Activated T-cell treated with anti-CD3 and anti-CD28 coated beads, Interleukin-2, amount 50 U/mL, for 48 hours (primary cell): ENCODE results near the gene EEPD1.

ENCODE experiments used
- DNase-seq, 2 experiments: peaks; one replicate each; pipeline ENCODE4 v3.0.0-alpha.2; 2020

Gene EEPD1

DNA sequence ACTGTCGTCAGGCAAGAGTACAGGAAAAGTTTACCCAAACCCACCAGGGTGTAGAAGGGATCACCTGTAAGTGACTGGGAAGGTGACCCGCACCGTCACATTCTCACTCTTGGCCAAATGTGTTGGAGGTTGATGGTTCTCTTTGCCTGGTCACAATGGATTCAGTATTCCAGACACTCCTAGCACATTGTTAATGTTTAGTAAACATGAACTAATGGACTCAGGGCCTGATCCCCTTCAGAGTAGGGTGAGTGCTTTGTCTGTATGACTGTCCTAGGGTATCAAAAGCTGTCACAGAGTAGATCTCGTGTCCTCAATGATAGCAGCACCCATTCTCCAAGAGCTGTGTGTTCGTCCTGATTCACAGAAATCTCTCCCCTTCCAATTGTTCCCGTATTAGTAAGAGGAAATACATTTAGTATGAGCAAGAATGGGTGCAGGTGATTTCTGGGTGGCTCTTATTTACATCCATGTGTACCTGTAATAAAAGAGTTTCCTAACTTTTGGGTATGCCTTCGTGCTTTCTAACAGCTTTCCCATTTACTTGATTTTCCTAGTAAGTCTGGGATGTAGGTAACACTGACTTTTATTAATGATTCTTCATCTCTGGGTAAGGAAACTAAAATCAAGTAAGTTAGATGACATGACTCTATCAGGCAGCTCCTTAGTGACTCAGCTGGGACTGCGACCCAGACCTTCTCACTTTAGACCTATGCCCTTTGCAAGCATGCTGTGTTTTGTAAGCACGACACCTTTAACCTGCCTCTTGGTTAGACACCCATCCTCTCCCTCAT is 4.7 kb downstream of the EEPD1 start:
- DNase-seq: no peak

DNA sequence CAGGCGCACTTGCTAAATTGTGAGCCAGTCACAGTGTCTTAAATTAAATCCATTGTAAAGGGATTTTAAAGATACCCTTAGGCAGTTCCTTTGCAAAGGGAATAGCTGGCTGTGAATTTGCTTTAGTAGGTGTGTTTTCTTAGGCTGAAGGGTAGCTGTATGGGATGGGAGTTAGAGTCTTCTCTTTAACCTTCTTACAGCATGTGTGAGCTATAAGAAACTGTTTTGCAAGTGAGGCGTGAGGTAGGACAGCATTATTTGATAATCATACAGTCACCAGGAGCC is 5.2 kb downstream of the EEPD1 start:
- no peak for DNase-seq

- no peak for DNase-seq
These were observed 6.6 kb downstream of the EEPD1 start for GRCh38 chr7:36159618-36160017.

GRCh38 chr7:36160313-36160712 is 7.3 kb downstream of the EEPD1 start:
- no peak for DNase-seq

DNA sequence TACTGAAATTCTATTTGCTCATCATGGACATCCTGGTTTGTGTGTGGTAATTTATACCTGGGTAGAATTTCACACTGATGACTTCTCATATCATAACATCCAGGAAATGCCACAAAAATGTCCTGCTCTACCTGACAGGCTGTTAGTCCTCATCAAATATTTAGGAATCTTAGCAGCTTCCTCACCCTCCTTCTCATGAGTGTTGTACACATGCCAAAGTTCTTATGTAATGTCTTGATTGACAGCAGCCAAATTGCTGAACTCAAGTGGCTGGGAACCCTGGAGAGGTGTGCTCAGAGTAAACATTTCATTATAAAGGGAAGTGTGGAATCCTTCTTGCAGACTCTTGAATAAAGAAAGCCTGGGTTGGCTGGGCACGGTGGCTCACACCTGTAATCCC is 8.9 kb downstream of the EEPD1 start:
- DNase-seq: no peak

DNA sequence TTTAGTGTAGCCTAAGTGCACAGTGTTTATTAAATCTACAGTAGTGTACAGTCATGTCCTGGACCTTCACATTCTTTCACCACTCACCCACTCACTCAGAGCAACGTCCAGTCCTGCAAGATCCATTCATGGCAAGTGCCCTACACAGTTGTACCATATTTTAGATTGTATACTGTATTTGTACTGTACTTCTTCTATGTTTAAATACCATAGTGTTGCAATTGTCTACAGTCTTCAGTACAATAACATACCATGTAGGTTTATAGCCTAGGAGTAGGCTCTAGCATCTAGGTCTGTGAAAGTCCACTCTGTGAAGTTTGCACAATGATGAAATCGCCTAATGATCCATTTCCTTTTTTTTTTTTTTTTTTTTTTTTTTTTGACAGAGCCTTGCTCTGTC is 12.0 kb downstream of the EEPD1 start:
- no peak for DNase-seq

DNA sequence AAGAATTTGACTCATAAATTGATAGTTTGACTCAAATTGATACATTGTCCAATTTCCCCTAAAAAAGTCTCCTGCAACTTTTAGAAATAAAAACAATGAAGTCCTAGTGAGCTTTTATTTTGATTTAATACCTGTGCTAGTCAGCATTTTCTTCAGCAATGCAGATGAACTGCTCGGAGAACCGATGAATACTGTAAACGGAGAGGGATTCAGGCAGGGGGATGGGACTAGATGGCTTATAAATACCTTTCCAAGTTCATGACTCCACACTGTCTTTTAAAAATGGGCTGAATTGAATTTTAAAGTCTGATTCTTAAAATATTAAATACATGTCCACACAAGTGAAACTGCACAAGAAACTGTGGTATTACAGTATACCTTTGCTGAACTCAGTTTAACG is 12.7 kb downstream of the EEPD1 start:
- DNase-seq: no peak

- no peak for DNase-seq
These were observed 14.5 kb downstream of the EEPD1 start for GRCh38 chr7:36167403-36168050.

- DNase-seq: no peak
These were observed 18.4 kb downstream of the EEPD1 start for GRCh38 chr7:36171503-36171902.

- no peak for DNase-seq
These were observed 22.8 kb downstream of the EEPD1 start for GRCh38 chr7:36175886-36176285.

DNA sequence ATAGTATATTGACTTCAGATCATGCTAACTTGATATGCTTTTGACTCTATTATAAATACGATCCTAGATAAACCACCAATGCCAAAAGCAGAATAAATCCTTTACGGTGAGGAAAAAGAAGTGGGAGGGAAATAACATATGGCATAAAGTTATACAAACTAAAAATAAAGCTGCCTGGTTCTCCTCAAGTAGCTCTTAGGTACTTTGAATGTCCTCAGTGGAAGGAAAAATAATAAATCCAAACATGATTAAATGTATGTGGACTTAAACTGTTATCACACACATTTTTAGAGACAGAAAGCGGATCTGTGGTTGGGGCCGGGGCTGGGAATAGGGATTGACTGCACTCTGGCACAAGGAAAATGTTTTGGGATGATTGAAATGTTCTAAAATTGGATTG is 23.6 kb downstream of the EEPD1 start:
- no peak for DNase-seq

DNA sequence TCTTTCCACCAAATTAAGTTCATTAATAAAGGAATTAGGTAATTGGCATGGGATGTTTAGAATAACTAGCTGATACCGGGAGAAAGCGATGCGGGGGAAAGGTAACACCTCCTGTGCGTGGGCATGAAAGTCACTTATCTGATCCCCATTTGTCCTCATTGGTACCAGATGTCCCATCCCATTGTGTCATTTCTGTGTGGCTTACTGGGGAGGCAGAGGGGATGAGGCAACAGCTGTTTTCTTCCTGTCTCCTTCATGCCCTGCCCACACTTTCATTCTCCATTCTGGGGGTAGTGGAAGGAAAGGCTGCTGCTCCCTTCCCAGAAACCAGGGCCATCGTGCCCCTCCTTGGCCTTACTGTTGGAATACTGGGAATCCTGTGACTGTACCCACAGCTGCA is 27.1 kb downstream of the EEPD1 start:
- DNase-seq: no peak

- no peak for DNase-seq
These were observed 28.6 kb downstream of the EEPD1 start for GRCh38 chr7:36181668-36182067.

GRCh38 chr7:36182854-36183604 is 30.0 kb downstream of the EEPD1 start:
- no peak for DNase-seq

DNA sequence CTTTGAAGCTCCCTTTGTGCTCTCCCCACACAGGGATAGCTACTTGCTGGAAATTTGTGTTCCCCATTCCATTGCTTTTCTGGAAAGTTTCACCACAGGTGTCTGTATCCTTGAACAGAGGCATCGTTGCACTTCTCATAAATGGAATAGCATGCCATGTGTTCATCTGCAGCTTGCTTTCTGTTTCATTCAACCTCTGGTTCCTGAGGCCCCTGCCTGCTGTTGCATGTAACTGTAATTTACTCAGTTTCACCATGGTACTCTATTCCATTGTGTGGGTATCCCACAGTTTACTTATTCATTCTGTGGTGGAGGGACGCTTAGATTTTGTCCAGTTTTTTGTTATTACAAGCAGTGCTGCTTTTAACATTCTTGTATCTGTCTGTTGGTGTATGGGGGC is 32.0 kb downstream of the EEPD1 start:
- DNase-seq: no peak

DNA sequence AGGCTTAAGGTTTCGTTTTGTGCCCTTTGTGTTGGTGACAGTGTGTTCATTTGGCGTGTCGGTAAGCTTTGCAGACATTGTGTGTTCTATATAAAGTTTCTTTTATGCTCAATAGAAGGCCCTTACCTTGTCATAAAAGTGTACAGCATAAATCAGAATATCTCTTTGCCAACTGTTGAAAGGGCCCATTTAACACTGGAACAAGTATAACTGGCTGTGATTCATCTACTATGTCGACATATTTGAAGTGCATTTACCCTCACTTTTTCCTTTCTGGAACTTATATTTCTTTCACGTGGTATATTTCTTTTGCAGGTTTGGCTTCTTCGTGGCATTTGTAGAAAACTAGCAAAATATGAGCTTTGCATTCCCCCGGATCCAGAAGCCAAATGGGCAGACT is 32.7 kb downstream of the EEPD1 start:
- no peak for DNase-seq

- DNase-seq: no peak
These were observed 33.5 kb downstream of the EEPD1 start for GRCh38 chr7:36186359-36187121.

GRCh38 chr7:36188266-36188665 is 35.2 kb downstream of the EEPD1 start:
- DNase-seq: no peak

DNA sequence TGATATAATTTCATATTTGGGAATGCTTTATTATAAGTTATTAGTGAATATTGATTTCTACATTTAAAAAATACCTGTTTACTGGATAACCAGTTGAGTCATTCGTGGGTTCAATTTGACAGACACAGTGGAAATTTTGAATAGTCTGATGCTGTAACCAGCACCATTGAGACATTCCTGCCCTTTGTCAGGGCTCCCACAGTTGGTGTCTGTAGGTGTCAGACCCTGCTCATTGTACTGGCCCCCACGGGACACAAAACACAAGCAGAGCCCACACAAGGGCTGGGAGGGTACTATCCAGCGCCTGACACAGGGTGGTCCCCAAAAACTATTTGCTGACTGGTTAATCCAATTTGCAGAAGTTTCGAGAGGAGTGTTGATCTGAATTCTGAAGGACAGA is 35.9 kb downstream of the EEPD1 start:
- DNase-seq: no peak

- DNase-seq: no peak
These were observed 37.6 kb downstream of the EEPD1 start for GRCh38 chr7:36190447-36191291.

GRCh38 chr7:36191292-36191920 is 38.4 kb downstream of the EEPD1 start:
- DNase-seq: no peak
